GM18505 (cell line): ENCODE results near the gene PCBD1.

ENCODE experiments used
- ATAC-seq: cut with Tn5 transposase; IDR thresholded peaks from one replicate; pipeline ENCODE4 v1.9.1; 2021; ENCODE audit not compliant: unreplicated experiment
- POLR2A ChIP-seq: IDR thresholded peaks from 4 replicates; pipeline ENCODE4 v1.6.1; 2011; ENCODE audit warnings: borderline replicate concordance; ENCODE audit not compliant: insufficient read depth, insufficient read length; ENCODE audit errors: extremely low read depth

The PCBD1 gene

GRCh38 chr10:70913191-70913892 lies 25.0 kb upstream of the PCBD1 start:
- no peak for TF ChIP-seq POLR2A

GRCh38 chr10:70912556-70912955 lies 24.2 kb upstream of the PCBD1 start:
- TF ChIP-seq POLR2A = no peak
- no peak for ATAC-seq

More at GRCh38 chr10:70913191-70913892, 25.0 kb upstream of the PCBD1 start:
- no peak for ATAC-seq

GRCh38 chr10:70911386-70911785 lies 23.0 kb upstream of the PCBD1 start:
- no peak for TF ChIP-seq POLR2A
- no peak for ATAC-seq

GRCh38 chr10:70910486-70911341 lies 22.3 kb upstream of the PCBD1 start:
- TF ChIP-seq POLR2A = no peak
- no peak for ATAC-seq

GRCh38 chr10:70909326-70909935 lies 21.1 kb upstream of the PCBD1 start:
- TF ChIP-seq POLR2A = no peak
- ATAC-seq = no peak

GRCh38 chr10:70908406-70909296 lies 20.3 kb upstream of the PCBD1 start:
- no peak for ATAC-seq
- no peak for TF ChIP-seq POLR2A

GRCh38 chr10:70907637-70908405 lies 19.5 kb upstream of the PCBD1 start:
- ATAC-seq = no peak
- no peak for TF ChIP-seq POLR2A

GRCh38 chr10:70906953-70907636 lies 18.7 kb upstream of the PCBD1 start:
- no peak for TF ChIP-seq POLR2A
- no peak for ATAC-seq

GRCh38 chr10:70906031-70906783 lies 17.8 kb upstream of the PCBD1 start:
- no peak for ATAC-seq
- TF ChIP-seq POLR2A = no peak

- no peak for ATAC-seq
Observed at GRCh38 chr10:70905071-70906021, 17.0 kb upstream of the PCBD1 start.

GRCh38 chr10:70903262-70903921 lies 15.0 kb upstream of the PCBD1 start:
- no peak for ATAC-seq
- no peak for TF ChIP-seq POLR2A

More at GRCh38 chr10:70905071-70906021, 17.0 kb upstream of the PCBD1 start:
- TF ChIP-seq POLR2A = no peak
